NK-92 (cell line): ENCODE data around the gene GZMB.
"Not testable (repeated sequence)": the region's sequence is repeated elsewhere in the genome, so short reads cannot be mapped to it uniquely, and the experiment has no call there.

Source experiments
- DNase-seq: peaks from one replicate; lab custom pipeline; 2025; ENCODE audit not compliant: unreplicated experiment; lab: John Stamatoyannopoulos, UW

The GZMB gene, protein sequence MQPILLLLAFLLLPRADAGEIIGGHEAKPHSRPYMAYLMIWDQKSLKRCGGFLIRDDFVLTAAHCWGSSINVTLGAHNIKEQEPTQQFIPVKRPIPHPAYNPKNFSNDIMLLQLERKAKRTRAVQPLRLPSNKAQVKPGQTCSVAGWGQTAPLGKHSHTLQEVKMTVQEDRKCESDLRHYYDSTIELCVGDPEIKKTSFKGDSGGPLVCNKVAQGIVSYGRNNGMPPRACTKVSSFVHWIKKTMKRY

GRCh38 chr14:24634158-24634557 is at the start of gene GZMB:
Gene GZMB (minus strand): TSS chr14:24634190. CDS start chr14:24634160, 30 bp downstream.
- DNase-seq: no peak

DNA sequence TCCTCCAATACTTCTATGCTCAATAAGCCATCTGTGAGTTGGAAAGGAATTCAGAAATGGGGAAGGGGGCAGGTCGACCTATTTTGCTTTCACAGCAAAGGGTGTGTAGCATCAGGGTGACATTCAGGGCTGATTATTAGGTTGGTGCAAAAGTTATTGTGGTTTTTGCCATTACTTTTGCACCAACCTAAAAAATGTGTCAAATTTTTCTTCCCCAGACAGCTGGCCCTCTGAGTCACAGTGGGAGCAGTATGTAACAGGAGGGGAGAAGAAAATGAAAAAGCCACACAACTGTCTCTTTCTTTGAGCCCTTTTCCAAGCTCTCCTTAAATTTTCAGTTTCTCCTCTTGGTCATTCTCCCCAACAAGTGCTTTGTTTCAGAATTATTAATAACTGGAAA is 47.1 kb upstream of the GZMB start:
- no peak for DNase-seq

DNA sequence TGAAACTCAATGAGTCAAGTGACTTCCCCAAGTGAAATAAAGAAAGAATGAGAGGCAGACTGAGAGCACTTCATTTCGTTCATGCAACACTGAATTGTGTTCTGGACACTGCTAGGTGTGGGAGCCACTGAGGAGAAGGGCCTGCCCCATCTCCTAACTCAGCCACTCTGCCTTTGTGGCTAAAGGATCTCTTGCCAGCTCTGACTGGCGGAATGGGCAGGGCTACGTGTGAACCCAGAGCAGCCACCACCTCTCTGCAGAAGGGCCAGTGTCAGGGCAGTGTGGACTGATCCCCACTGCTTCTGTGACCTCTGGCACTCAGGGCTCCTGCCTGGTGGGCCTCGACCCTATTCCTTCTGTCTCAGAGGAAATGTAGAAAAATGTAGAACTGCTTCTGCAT is 46.5 kb upstream of the GZMB start:
- DNase-seq: no peak

- DNase-seq: no peak
Observed at GRCh38 chr14:24679248-24679961, 45.4 kb upstream of the GZMB start.

DNA sequence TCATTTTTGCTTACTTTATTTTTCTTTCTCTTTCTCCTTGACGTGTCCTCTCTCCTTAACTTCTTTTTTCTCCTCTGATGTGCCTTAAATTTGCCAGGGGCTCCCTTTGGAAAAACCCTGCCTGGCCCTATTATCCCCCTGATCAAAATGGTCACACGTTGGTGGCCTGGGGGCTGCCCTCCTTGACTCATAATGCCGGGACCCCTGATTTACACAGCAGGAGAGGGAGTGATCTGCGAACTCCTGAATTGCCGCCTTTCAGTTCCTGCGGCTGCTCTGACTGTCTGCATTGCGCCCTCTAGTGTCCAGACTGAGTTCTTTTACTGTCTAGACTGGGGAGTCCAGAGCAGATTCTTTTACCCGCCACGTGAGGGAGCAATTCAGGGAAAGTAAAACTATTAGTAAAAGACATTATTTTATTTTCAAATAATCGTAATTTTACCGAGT is 44.8 kb upstream of the GZMB start:
- no peak for DNase-seq

GRCh38 chr14:24677956-24678355 is 44.0 kb upstream of the GZMB start:
- DNase-seq: no peak

DNA sequence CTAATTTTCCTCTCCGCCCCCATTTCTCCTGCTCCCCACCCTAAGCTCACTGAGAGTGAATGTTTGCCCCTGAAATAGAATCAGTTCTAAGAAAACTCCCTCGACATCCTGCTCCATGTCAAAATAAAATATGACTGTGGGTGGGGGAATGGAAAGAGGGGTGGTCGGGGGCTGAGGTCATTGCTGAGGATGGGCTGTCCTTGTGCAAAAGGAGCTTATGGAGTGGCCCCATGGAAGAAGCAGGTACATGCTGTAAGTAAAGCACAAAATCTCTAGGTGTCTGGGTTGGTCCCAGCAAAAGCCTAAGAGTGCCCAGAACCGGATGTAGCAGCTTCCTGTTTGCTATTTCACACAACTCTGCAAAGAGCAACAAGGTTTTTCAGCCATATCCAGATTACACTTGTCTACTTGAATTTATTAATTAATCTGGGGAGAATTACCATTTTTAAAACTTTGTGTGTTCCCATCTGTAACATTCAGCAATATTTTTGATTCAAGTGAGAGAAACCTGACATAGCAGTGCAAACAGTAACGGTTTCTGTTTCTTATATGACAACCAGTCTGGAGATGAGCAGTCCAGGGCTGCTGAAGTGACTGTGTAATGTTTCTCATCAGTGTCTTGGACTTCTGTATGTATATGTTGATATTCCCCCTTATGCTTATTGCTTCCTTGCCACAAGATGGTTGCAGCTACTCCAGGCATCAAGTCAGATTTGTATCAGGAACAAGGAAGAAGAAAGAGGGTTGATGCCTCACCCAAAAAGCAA is 40.4 kb upstream of the GZMB start:
- no peak for DNase-seq

DNA sequence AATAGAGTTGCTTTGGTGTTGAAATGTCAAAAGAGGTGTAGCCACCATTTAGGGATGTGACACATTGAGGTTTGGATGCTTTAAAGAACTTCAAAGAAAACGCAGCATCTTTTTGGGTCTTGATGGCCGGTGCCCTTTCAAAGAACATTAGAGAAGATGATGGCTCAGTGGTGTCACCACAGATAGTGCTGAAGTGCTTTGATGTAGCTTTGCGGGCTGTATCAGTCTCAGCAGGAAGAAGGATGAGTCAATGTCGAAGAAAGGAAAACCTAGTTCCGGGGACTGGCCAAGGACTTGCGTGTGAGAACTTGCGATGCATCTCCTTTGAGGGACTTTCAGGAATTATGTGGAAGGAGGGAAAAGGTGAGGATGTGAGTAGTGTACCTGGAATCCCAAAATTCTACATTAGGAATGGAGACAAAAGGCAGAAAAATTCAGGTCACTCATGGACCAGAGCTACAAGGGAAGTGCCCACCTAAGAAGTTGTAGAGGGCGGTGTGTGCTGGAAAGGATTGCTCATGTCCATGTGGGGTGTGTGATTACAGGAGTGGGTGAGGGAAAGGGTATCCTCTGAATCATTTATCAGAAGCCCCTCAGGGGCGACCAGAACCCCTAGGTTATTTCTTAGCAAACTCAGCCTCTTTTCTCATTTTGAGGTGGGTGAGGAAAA is 39.7 kb upstream of the GZMB start:
- DNase-seq: no peak

DNA sequence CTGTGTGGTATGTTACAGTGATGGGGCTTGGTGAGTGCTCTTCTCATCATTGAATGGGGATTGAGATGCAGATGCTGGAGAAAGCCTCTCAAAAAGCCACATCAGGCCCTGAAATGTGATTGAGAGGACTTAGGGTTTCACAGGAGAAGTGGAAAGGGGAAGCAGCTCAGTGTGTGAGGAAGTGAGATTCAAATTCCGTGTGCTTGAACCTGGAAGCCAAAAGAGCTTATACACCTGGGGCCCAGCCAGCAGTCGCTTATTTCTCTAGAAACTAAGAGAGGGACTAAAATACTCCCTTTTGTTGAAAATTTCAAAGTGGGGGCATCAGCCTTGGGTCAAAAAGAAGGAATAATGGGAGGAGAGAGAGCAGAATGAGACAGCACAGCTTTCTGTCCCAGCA is 39.1 kb upstream of the GZMB start:
- DNase-seq: no peak

- no peak for DNase-seq
Observed at GRCh38 chr14:24670594-24670993, 36.6 kb upstream of the GZMB start.

DNA sequence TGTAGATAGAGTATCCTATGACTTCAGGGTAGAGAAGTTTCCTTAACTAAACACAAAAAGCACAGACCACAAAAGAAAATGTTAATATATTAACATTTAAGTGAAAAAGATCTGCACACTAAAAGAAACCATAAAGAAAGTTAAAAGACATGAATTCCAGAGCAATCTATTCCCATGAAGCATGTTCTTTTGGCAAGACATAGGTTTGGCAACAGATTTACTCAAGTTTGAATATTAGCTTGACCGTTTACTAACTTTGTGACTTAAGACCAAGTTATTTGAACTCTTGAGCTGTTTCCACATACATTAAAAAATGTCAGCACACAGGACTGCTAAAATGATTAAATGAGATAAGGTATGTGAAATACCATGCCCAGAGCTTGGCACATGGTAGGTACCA is 35.7 kb upstream of the GZMB start:
- no peak for DNase-seq

GRCh38 chr14:24665440-24665991 is 31.5 kb upstream of the GZMB start:
- no peak for DNase-seq

- no peak for DNase-seq
Observed at GRCh38 chr14:24664366-24664765, 30.4 kb upstream of the GZMB start.

GRCh38 chr14:24662753-24663152 is 28.8 kb upstream of the GZMB start:
- DNase-seq: no peak

GRCh38 chr14:24659916-24660570 is 26.1 kb upstream of the GZMB start:
- DNase-seq: no peak

DNA sequence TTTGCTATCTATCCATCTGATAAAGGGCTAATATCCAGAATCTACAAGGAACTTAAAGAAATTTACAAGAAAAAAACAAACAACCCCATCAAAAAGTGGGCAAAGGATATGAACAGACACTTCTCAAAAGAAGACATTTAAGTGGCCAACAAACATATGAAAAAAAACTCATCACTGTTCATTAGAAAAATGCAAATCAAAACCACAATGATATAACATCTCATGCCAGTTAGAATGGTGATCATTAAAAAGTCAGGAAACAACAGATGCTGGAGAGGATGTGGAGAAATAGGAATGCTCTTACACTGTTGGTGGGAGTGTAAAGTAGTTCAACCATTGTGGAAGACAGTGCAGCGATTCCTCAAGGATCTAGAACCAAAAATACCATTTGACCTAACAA is 14.4 kb upstream of the GZMB start:
- DNase-seq: not testable (repeated sequence)

DNA sequence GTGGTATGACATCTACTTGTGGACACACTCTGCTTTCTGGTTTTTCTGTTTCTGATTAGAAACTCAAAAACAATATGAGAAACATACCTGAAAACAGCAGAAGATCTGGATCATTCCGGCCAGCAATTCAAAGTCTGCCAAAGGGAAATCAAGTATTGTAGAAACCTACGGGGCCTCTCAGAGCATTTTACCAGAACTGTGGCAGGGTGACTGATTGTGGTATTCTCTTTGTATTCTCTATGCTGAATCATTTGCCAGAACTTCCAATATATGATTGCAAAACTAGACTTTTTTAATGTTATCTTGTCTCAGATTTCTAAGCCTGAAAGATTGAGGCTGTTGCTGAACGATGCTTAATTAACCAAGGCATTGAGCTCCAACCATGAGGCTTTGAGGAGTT is 5.9 kb upstream of the GZMB start:
- DNase-seq: no peak

- DNase-seq: no peak
Observed at GRCh38 chr14:24639270-24639669, 5.3 kb upstream of the GZMB start.

GRCh38 chr14:24633353-24633752 is 637 bp downstream of the GZMB start:
- DNase-seq: no peak

- no peak for DNase-seq
Observed at GRCh38 chr14:24632761-24633160, 1.2 kb downstream of the GZMB start.

GRCh38 chr14:24632336-24632735 is 1.7 kb downstream of the GZMB start:
- DNase-seq: no peak
